Coronary artery (tissue), 2 donors: ENCODE measurements around the gene MOXD1.

Experiments
- DNase-seq: peaks from one replicate; pipeline ENCODE4 v3.0.0-alpha.2; 2017; ENCODE audit warnings: low spot score
- H3K27ac ChIP-seq, 2 donors: fragments of 200-600 bp; sonication (generic); one replicate each; pipeline ENCODE4 v1.5.1; 2016 to 2019
- H3K4me3 ChIP-seq: fragments of 200-600 bp; sonication (generic); 2 replicates; pipeline ENCODE4 v1.5.1; 2016; ENCODE audit warnings: mild to moderate bottlenecking, moderate library complexity
- CTCF ChIP-seq: fragments of 200-600 bp; sonication (generic); IDR thresholded peaks from one replicate; pipeline ENCODE4 v1.5.1; 2019; ENCODE audit warnings: antibody characterized with exemption

The MOXD1 gene

GRCh38 chr6:132425176-132425575 is 23.9 kb upstream of the MOXD1 start:
- no peak overlapping the region for H3K27ac ChIP-seq
- no peak overlapping the region for H3K4me3 ChIP-seq
- TF ChIP-seq CTCF = no peak
- no peak for DNase-seq

- Histone ChIP-seq H3K27ac (no peak overlapping the region), H3K4me3 (no peak overlapping the region)
- TF ChIP-seq CTCF = no peak
- no peak for DNase-seq
These were observed 22.6 kb upstream of the MOXD1 start for GRCh38 chr6:132423839-132424238.

- Histone ChIP-seq H3K4me3 (no peak overlapping the region), H3K27ac (no peak overlapping the region)
- no peak for TF ChIP-seq CTCF
- DNase-seq = no peak
These were observed 17.1 kb upstream of the MOXD1 start for GRCh38 chr6:132418235-132418965.

GRCh38 chr6:132414761-132415160 is 13.5 kb upstream of the MOXD1 start:
- H3K4me3 ChIP-seq = no peak overlapping the region

GRCh38 chr6:132414322-132414721 is 13.0 kb upstream of the MOXD1 start:
- no peak for TF ChIP-seq CTCF
- Histone ChIP-seq H3K4me3 (no peak overlapping the region), H3K27ac (no peak overlapping the region)
- no peak for DNase-seq

More at GRCh38 chr6:132414761-132415160, 13.5 kb upstream of the MOXD1 start:
- no peak for TF ChIP-seq CTCF
- DNase-seq = no peak
- no peak overlapping the region for H3K27ac ChIP-seq

GRCh38 chr6:132413499-132413802 is 12.2 kb upstream of the MOXD1 start:
- DNase-seq = no peak
- no peak for TF ChIP-seq CTCF
- Histone ChIP-seq H3K4me3 (no peak overlapping the region), H3K27ac (no peak overlapping the region)

GRCh38 chr6:132412656-132413498 is 11.6 kb upstream of the MOXD1 start:
- no peak overlapping the region for H3K4me3 ChIP-seq
- no peak for DNase-seq
- no peak overlapping the region for H3K27ac ChIP-seq
- TF ChIP-seq CTCF = no peak
